GM19023 (cell line): ENCODE data around the gene FANK1.

Experiments
- ATAC-seq: cut with Tn5 transposase; IDR thresholded peaks from one replicate; pipeline ENCODE4 v1.9.1; 2021; ENCODE audit warnings: mild to moderate bottlenecking, moderate library complexity; ENCODE audit not compliant: unreplicated experiment

Gene FANK1, protein sequence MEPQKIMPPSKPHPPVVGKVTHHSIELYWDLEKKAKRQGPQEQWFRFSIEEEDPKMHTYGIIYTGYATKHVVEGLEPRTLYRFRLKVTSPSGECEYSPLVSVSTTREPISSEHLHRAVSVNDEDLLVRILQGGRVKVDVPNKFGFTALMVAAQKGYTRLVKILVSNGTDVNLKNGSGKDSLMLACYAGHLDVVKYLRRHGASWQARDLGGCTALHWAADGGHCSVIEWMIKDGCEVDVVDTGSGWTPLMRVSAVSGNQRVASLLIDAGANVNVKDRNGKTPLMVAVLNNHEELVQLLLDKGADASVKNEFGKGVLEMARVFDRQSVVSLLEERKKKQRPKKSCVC

DNA sequence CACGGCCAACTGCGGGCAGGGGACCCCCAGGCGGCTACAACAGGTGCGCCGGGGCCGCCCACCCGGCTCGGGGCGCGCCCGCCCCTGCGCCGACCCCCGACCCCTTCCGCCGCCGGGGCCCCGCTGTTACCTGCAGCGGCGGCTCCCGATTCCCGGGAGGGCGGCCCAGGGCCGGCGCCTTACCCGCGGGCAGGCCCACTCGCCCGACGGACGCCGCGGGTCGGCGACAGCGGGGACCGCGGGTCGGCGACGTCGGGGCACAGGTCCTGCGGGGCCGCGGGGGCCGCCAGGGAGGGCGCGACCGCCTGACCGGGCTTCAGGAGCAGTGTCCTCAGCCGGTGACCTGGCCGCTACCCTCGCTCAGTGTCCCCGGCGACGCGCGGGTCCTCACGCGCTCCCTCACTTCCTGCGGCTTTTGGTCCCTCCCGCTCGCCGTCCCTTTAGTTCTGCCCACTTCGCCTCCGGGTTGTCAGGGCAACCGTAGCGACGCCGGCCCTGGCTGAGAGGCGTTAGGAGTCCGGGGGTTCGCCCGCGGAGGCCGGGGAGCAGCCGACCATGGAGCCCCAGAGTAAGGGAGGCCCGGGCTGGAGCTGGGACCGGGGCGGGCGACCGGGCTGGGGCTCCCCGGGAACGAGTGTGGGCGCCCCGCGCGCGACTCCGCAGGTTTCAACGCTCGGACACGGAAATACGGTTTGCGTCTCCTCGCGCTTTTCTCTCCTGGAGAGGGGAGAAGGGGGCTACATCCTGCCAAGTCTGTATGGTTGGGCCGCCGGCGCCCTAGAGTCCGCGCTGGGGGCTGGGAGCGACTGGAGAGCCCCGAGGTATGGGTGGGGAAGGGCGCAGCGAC, at the start of gene FANK1:
Gene FANK1 (plus strand): TSS at position 477 of the 847 bp plus-strand sequence. CDS start 79 bp downstream, at position 556.
- peak; percentile 86 for ATAC-seq

- ATAC-seq, result no peak
Measured at GRCh38 chr10:125846894-125847293, 49.5 kb upstream of the FANK1 start.

- no peak for ATAC-seq
Measured at GRCh38 chr10:125848371-125848770, 48.0 kb upstream of the FANK1 start.

- ATAC-seq, result no peak
Measured at GRCh38 chr10:125848857-125849256, 47.5 kb upstream of the FANK1 start.

DNA sequence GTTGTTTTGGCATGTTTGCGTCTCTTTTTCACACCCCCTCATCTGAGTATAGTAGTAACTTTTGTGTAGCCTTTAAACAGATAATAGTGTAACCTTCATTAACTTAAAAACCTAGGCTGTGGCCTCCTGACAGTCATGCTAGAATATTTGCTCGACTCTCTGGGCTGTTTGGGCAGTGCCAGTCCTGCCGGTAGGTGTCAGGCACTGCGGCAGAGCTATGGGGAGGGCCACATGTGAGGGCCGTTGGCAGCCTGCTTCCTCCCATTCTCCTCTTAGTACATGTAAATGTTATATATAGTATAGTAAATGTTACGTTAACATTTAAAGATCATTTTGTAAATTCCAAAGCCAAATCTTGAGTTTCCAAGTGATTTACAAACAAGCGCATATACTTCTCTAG, 46.9 kb upstream of the FANK1 start:
- ATAC-seq, result no peak

DNA sequence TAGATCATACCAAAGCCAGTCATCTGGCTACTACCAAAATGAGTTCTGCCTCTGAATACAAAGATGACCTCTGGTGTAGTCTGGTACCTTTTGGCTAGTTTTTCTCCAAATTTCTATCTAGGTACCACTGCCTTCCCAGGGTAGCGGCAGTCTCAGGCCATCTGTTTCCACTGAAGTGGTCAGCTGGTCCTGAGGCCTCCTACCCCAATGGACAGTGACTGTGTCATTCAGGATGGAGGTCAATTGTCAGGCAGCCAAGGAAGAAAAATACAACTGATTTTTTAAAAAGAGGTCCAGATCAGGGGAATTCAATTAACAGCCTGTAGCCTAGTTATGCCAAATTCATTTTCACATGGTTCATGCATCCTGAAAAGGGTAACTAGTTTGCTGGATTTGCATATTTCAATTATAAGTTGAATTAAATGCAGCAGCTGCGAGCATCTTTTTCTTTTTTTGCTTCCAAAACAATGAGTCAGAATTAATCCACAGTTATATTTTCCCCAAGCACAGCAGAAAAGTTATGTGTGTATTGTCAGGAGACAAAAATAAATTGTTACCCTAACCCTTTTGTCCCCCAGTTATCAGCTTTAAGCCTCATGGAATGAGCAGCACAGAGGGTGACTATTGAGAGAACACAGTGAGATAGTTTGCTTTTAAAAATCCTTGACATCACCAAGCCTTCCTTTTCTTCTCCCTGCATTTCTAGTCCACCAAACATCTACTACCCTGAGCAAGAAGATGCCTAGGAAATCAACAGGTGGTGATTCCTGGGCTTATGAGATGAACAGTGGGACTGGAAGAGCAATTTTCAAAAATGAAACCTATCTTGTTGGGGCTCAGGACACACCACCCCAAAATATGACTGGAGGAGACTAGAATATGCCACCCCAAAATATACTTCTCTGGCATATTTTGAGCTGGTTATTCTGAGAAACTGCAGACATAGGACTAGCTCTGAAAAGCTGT, 45.3 kb upstream of the FANK1 start:
- no peak for ATAC-seq

GRCh38 chr10:125852487-125852886, 43.9 kb upstream of the FANK1 start:
- no peak for ATAC-seq

- ATAC-seq, result no peak
Measured at GRCh38 chr10:125857185-125857760, 39.1 kb upstream of the FANK1 start.

GRCh38 chr10:125859128-125859817, 37.1 kb upstream of the FANK1 start:
- no peak for ATAC-seq

DNA sequence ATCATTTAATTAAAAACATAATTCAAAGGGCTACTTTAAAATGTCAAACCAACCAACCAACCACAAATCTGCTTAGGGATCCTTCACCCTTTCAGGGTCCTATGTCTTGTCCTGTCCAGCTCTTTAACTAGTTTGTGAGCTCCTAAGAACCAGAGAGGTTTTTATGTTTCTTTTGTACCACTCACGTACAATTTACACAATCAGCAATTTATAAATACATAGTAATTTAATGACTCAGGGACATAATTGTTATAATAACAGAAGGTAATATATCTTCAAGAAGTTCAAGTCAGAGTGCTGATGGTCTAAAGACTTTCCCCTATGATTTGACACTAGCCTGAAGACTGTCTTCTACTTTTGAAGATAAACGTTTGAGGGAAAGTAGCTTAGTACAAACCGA, 31.2 kb upstream of the FANK1 start:
- no peak for ATAC-seq

- ATAC-seq, result no peak
Measured at GRCh38 chr10:125866421-125867029, 29.8 kb upstream of the FANK1 start.

- ATAC-seq, result no peak
Measured at GRCh38 chr10:125868372-125868975, 27.9 kb upstream of the FANK1 start.

GRCh38 chr10:125871338-125871737, 25.0 kb upstream of the FANK1 start:
- ATAC-seq, result no peak

DNA sequence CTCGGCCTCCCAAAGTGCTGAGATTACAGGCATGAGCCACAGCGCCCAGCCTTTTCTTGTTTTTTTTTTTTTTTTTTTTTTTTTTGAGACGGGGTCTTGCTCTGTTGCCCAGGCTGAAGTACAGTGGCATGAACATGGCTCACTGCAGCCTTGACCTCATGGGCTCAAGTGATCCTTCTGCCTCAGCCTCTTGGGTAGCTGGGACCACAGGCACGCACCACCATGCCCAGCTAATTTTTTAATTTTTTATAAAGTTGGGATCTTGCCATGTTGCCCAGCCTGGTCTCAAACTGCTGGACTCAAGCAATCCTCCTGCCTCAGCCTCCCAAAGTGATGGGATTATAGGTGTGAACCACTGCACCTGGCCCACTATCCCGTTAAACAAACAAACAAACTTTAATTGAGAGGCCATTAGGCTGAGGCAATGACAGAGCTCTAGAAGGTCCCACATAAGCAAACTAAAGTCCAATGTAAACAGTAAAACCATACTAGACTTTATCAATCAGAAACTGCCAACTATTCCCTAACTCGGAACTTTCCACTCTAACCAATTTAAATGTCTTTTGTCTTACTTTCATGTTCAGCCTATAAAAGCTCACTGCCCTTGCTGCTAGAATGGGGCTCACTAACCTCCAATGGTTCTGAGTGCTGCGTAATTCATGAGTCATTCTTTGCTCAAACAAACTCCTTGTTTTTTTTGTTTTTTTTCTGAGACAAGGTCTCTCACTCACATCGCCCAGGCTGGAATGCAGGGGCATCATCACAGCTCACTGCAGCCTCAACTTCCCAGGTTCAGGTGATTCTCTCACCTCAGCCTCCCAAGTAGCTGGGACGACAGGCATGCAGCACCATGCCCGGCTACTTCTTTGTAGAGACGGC, 17.2 kb upstream of the FANK1 start:
- no peak for ATAC-seq

DNA sequence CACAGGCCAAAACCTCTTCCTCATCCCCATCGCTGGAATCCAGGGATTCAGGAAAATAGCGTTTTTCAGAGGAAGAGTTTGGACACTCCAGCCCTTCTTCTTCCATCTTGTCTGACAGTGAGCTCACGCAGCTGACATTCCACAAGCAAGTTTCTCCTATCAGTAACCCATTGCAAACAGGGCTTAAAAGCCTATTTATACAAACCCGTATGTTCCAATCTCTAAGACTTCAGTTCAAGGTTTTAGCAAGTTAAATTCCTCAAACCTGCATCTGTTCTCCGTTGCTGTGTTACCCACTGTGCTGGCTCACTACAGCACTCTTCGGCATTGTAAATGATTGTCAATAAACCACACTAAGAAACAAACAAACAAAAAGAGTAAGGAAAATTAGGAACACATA, 15.6 kb upstream of the FANK1 start:
- ATAC-seq, result no peak

GRCh38 chr10:125881192-125881591, 15.2 kb upstream of the FANK1 start, which contains the start of gene DHX32:
TSS of gene DHX32 (minus strand) at chr10:125881292. CDS start at chr10:125880824, 468 bp downstream.
- no peak for ATAC-seq

DNA sequence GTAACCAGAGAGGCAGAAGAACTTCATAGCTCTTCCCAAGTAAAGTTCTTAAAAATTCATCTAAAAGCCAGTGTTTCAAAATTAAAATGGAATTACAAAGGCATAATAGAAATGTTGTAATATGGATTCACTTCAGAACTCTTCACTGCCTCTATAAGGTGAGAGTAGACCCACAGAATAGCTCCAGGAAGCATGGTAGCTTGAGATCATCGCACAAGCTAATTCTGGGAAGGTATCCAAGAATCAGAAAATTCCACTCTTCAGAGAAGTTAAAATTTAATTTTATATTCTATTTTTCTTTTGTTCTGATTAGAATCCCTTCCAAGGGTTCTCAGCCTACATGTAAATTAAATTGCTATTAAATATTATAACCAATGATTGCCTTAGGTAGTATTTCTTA, 13.8 kb upstream of the FANK1 start:
- ATAC-seq, result no peak

DNA sequence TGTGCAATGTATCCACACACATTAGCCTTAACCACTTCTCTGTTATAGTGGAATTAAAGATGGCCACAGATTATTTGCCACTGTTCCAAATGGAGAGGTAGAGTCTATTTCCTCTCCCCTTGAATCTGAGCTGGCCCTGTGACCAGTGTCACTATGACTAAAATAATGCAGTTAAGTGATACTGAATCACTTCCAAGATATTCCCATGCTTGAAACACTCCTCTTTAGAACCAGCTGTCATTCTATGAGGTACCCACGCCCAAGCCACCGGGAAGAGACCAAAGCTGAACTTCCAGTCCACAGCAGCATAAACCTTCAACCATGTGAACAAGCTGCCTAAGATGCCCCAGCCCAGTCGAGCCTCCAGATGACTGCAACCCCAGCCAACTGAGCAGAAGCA, 13.2 kb upstream of the FANK1 start:
- ATAC-seq, result no peak
